Measurements from ENCODE around the gene PFN1. TPM values are rescaled to one million over a fixed set of nuclear protein-coding genes. Genes with fewer than 3 reads are reported as not detected.
A peak's percentile ranks its signal among the peaks of the same experiment; 100 is the strongest.

Gene PFN1
- total RNA-seq, 1 donor from 2014 or later: 1,346 TPM

GRCh38 chr17:4900231-4901107 is 47.9 kb downstream of the PFN1 start:
- H3K79me2 ChIP-seq (ENCODE audit: insufficient read depth, low read length): no peaks in the 10 kb centered on the region
- Mint-ChIP-seq H3K36me3 (ENCODE audit: low read depth, unreplicated experiment) (peaks cover 22% of the 10 kb centered on the region), H3K4me1 (ENCODE audit: low read depth, unreplicated experiment) (no peaks in the 10 kb centered on the region), H3K27me3 (ENCODE audit: low read depth, unreplicated experiment) (no peaks in the 10 kb centered on the region), H3K9me3 (ENCODE audit: unreplicated experiment) (no peaks in the 10 kb centered on the region), H3K4me3 (ENCODE audit: unreplicated experiment) (no peak overlapping the region), H3K27ac (ENCODE audit: unreplicated experiment) (no peak overlapping the region)
- H3K27me3 ChIP-seq (ENCODE audit: insufficient read depth, low read length): peaks cover 2% of the 10 kb centered on the region
- peak overlapping the region; percentile 78 for H3K4me2 ChIP-seq (ENCODE audit: low read length)
- H2AFZ ChIP-seq (ENCODE audit: low read depth, low read length): peak overlapping the region; percentile 35
- TF ChIP-seq EZH2 (IDR thresholded peaks at IDR 0.05; ENCODE audit: insufficient read depth, low read length) (peak; percentile 73), CTCF (IDR thresholded peaks at IDR 0.05; ENCODE audit: insufficient read depth, low read depth, low read length) (no peak)
- H3K27ac ChIP-seq (ENCODE audit: low read depth, low read length): no peak overlapping the region
- no peak for FAIRE-seq
- DNase-seq (ENCODE audit: low read depth): no peak
- peaks cover 7% of the 10 kb centered on the region for H4K20me1 ChIP-seq (ENCODE audit: insufficient read depth, low read length)
- peak overlapping the region; percentile 23 for H3K9ac ChIP-seq (ENCODE audit: low read length)
- H3K36me3 ChIP-seq (ENCODE audit: insufficient read depth, low read length): peaks cover 2% of the 10 kb centered on the region
- H3K4me3 ChIP-seq (ENCODE audit: insufficient read depth, low read depth, low read length): peak overlapping the region; percentile 53
- H3K4me1 ChIP-seq (ENCODE audit: insufficient read depth, low read length): peaks cover 6% of the 10 kb centered on the region
- H3K9me3 ChIP-seq (ENCODE audit: insufficient read depth, low read depth, low read length): no peaks in the 10 kb centered on the region

- Histone ChIP-seq H3K36me3 (ENCODE audit: insufficient read depth, low read length) (peaks cover 6% of the 10 kb centered on the region), H3K9ac (ENCODE audit: low read length) (peak within 1 kb of the TSS; percentile 67), H3K9me3 (ENCODE audit: insufficient read depth, low read depth, low read length) (no peaks in the 10 kb centered on the region), H4K20me1 (ENCODE audit: insufficient read depth, low read length) (peaks cover 7% of the 10 kb centered on the region), H3K4me3 (ENCODE audit: insufficient read depth, low read depth, low read length) (peak within 1 kb of the TSS; percentile 53), H3K79me2 (ENCODE audit: insufficient read depth, low read length) (no peaks in the 10 kb centered on the region), H2AFZ (ENCODE audit: low read depth, low read length) (peak within 1 kb of the TSS; percentile 57), H3K27ac (ENCODE audit: low read depth, low read length) (no peak within 1 kb of the TSS), H3K4me1 (ENCODE audit: insufficient read depth, low read length) (peaks cover 6% of the 10 kb centered on the region), H3K27me3 (ENCODE audit: insufficient read depth, low read length) (peaks cover 2% of the 10 kb centered on the region), H3K4me2 (ENCODE audit: low read length) (peak within 1 kb of the TSS; percentile 78)
- peak within 1 kb of the TSS; percentile 66 for H3K27ac Mint-ChIP-seq (ENCODE audit: unreplicated experiment)
- H3K27me3 Mint-ChIP-seq (ENCODE audit: low read depth, unreplicated experiment): no peaks in the 10 kb centered on the region
- H3K9me3 Mint-ChIP-seq (ENCODE audit: unreplicated experiment): no peaks in the 10 kb centered on the region
- FAIRE-seq (no peak), DNase-seq (ENCODE audit: low read depth) (peak; percentile 79)
- TF ChIP-seq CTCF (IDR thresholded peaks at IDR 0.05; ENCODE audit: insufficient read depth, low read depth, low read length) (no peak), EZH2 (IDR thresholded peaks at IDR 0.05; ENCODE audit: insufficient read depth, low read length) (no peak)
- H3K4me1 Mint-ChIP-seq (ENCODE audit: low read depth, unreplicated experiment): no peaks in the 10 kb centered on the region
- H3K36me3 Mint-ChIP-seq (ENCODE audit: low read depth, unreplicated experiment): peaks cover 22% of the 10 kb centered on the region
- H3K4me3 Mint-ChIP-seq (ENCODE audit: unreplicated experiment): peak within 1 kb of the TSS; percentile 80
Measured at GRCh38 chr17:4899341-4900230, 48.7 kb downstream of the PFN1 start, which contains the start of gene C17orf107. TSS of gene C17orf107 (plus strand) at chr17:4899536. CDS start at chr17:4899763, 227 bp downstream.
